HG02642 (cell line): ENCODE data around the gene SOX5.
"Not testable (repeated sequence)": the region's sequence is repeated elsewhere in the genome, so short reads cannot be mapped to it uniquely, and the experiment has no call there.

Experiments used
- ATAC-seq: cut with Tn5 transposase; IDR thresholded peaks from one replicate; pipeline ENCODE4 v1.9.1; 2021; ENCODE audit warnings: mild to moderate bottlenecking; ENCODE audit not compliant: unreplicated experiment, poor library complexity

SOX5 gene

DNA sequence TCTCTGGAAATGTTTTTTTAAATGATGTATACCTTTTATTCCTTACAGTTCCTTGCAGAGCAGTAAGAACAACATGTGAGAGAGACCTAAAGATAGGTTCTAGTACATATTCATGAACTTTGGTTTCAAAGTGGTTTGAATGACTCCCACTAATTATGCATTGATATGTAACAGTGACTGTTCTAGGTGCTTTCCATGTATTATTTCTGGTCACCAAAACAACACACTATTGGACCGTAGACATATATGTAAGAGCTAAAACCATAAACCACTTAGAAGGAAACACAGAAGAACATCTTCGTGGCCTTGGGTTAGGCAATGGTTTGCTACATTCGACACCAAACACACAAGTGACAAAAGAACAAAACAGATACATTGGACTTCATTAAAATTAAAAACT lies 37.9 kb downstream of the SOX5 start:
- ATAC-seq: no peak

- no peak for ATAC-seq
Measured at GRCh38 chr12:23909551-23909950, 39.9 kb downstream of the SOX5 start.

DNA sequence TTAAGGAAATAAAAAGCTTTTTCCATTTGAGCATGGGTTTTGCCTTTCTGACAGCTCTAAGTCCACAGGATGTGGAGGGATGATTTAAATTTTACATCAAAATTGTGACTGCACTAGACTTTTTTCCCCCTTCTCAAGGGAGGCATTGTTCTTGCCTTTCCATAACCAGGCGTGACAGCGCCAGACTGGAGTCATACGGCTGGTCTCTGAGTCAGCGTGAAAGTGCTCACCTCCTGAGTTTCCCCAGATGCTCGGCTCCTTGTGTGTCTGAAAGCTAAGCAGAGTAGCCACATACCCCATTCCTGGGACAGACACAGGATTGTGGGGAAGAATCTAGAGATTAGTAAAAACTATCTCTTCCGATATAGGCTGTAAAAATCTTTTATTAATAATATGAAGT lies 43.1 kb downstream of the SOX5 start:
- ATAC-seq: no peak

DNA sequence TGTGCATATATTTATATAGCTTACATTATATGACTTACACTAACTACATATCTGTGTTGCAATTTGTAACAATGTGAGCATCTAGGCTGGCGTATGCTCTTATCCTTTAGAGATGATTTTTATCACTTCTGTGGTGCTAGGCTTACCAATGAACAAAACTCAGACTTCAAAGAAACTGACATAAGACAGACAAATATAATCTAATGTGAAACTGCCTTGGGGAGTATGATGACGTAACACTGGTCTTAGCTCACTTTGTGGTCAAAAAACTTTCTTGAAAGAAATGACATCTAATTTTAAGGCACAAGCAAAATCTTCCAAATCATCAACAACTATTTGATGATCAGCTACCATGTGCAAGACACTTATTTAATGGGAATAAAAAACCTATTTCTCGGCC lies 50.0 kb downstream of the SOX5 start:
- no peak for ATAC-seq

DNA sequence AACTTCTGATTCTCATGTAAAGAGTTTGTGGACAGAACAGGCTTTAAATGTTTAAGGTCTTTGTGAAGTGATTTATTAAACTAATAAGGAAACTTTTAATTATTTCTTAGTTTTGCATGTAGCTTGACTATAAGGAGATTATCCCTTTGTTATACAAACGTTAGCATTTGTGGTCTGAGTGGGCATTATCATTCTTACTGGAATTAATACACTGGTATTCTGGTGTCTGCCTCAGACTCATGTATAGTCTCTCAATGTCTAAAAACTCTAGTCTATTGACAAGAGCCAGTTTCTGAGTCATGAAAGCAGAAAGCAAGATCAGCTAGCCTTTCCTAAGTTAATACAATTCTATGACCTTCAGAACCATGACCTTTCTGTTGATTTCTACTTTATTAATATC lies 51.3 kb downstream of the SOX5 start:
- ATAC-seq: no peak

GRCh38 chr12:23895792-23896218 lies 53.7 kb downstream of the SOX5 start:
- ATAC-seq: no peak

DNA sequence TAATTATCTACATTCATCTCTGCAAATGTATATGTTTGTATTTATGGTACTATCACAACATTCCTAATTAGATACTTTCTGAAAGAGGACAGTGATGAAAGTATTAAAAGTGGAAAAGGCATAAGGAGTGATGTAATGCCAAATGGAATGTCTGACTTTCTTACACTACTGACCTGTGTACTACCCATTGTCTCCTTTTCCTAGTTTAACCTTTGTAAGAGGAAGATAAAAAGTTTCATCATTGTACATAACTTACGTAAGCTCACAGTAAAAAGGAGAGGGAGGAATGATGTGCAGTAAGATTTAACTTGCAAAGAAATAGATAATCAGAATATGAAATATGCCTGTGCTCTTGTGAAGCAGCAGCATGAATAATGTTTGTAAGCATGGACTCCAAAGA lies 55.9 kb downstream of the SOX5 start:
- ATAC-seq: no peak

- no peak for ATAC-seq
Measured at GRCh38 chr12:23891115-23891514, 58.4 kb downstream of the SOX5 start.

GRCh38 chr12:23889069-23889440 lies 60.4 kb downstream of the SOX5 start:
- ATAC-seq: no peak

- no peak for ATAC-seq
Measured at GRCh38 chr12:23888396-23889068, 60.9 kb downstream of the SOX5 start.

DNA sequence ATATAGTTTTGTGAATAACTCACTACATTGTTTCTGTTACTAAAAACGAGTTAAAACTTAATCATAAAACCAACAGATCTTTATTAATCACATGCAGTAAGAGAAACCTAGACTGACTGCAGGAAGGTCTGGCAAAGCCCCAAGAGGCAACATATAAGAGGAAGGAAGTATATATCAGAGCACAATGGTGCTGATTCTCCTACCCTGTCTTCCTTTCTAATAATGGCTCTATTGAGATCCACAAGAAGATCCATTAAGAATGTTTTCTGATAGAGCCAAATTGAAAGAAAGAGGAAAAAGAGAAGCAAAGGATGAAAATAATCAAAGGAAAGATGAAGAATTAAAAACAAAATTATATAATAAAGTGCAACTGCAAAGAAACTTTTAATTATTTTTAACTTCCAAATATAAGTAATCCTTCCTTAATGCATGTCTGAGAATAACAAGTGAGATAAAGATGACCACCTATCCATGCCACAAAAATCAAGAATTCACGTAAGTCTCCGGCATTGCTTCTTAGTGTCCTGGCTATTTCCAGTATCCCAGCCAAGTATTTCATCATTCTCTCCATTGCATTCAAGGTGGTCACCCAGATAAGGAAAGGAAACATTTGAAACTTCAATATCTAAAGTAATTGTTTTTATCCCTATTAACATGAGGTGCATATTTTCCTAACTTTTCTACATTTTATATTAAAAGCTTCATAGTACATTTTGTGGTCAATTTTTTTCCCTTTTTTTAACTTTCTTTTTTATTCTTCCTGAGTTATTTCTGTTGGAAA lies 62.2 kb downstream of the SOX5 start:
- ATAC-seq: no peak

GRCh38 chr12:23885394-23885793 lies 64.1 kb downstream of the SOX5 start:
- ATAC-seq: no peak

DNA sequence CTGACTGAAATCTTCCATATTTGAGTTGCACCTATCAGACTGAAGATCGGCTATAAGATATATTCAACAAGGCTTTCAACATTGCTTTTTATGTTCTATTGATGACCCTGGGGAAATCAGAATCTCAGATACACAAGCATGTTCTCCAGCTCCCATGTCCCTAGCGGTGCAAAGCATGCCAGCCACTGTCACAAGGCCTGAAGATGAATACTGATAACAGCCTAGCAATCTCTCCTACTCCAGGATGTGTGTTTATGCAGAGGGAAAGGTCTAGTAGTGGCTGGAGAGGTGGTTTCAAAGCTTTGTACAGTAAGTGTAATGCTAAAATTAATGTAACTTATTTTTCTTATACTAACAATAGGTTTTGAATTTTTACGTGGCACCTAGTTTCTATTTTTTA lies 64.6 kb downstream of the SOX5 start:
- no peak for ATAC-seq

DNA sequence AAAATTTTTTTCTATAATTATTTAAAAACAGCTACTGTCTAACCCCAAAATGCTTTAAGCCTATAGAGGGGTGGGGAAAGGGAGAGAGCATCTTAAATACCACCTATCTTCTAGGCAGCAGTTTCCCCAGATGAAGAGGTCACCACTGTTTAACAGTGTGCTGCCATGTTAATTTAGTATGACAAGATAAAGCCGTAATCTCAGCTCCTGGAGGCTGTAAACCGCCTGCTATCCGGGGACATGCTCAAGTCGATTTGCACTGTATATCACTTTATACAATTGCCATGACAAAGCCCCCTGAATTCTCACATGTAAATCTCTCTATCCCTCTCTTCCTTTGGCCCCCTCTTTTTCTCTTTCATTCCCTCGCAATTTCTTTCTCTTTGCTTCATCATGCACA lies 68.5 kb downstream of the SOX5 start:
- no peak for ATAC-seq

DNA sequence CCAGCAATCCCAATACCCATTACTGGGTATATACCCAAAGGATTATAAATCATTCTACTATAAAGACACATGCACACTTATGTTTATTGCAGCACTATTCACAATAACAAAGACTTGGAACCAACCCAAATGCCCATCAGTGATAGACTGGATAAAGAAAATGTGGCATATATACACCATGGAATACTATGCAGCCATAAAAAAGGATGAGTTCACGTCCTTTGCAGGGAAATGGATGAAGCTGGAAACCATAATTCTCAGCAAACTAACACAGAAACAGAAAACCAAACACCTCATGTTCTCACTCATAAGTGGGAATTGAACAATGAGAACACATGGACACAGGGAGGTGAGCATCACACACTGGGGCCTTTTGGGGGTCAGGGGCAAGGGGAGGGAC lies 72.9 kb downstream of the SOX5 start:
- ATAC-seq: not testable (repeated sequence)

DNA sequence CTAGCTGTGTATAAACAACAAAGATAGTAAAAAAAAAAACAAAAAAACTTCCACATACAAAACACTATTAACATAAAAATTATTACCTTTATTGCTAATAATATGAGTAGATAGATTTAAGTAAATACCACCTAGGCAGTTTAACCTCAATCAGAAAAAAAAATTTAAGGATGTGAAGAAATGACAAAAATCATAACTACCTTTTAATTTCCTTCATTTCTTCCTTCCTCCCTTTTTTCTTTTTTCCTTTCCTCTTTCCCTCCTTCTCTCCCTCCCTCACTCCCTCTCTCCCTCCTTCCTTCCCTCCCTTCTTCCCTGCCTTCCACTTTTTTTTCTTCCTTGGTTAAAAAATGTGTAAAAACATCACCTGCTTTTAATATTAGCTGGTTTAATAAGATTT lies 81.7 kb downstream of the SOX5 start:
- ATAC-seq: no peak

DNA sequence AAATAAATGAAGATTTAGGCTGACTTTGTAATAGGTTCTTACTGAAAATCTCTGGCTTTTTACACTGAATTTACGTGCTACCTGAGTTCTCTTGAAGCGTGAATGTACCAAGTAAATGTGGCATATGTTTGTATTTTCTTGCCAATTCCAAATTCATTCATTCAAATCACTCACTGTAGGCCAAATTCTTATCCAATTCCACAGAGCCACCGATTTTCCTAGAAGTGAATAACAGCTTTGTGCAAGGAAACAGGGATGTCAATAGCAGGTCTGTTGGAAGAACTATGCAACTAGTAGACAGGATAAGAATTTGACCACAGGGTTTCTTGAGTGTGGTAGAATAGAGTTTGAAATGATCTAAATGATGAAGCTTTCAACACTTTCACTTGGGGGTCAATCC lies 86.8 kb downstream of the SOX5 start:
- no peak for ATAC-seq

DNA sequence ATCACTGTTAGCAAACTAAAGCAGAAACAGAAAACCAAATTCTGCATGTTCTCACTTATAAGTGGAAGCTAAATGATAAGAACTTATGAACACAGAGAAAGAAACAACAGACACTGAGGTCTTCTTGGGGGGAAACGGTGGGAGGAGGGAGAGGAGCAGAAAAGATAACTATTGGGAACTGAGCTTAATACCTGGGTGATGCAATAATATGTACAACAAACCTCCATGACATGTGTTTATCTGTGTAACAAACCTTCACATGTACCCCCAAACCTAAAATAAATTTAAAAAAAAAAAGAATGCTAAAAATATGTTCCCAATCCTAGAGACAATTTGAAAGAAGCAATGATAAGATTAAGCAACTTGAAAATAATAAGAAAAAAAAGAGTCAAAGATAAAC lies 89.5 kb downstream of the SOX5 start:
- ATAC-seq: no peak

GRCh38 chr12:23857178-23857577 lies 92.3 kb downstream of the SOX5 start:
- no peak for ATAC-seq

GRCh38 chr12:23855813-23856212 lies 93.7 kb downstream of the SOX5 start:
- no peak for ATAC-seq

DNA sequence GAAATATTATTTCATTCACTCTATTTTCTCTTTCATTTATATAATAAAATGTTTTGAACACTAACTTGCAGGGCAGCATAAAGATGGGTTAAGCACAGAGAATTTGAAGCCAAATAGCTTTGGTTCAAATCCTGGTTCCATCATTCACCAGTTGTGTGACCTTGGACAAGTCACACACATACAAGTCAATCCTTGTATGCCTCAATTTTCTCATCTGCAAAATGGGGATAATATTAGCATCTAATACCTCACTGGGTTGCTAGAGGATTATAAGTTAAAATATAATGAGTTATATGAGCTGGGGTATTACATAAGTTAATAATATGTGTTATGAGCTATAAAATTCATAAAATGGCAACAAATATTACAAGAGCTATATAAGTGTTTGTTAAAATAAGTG lies 94.9 kb downstream of the SOX5 start:
- no peak for ATAC-seq

DNA sequence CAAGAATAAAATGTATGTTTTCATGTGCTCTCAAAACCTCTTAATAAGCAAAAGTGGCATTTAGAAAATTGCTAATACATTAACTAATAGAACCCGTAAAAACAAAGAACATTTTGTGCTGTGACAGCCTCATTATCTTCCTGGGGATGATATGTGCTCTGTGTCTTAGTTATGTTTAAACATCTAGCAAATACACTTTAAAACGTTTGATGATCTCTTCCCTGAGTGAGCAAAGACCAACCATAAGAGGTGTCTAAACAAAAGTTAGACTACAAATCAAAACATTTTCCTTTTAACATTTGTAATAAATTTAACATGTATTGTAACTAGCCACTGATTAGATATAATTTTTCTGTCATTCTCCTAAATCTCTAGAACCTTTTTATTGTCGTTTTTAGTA lies 95.8 kb downstream of the SOX5 start:
- no peak for ATAC-seq
